ENCODE data around the gene RRP1B. TPM values are rescaled to one million over a fixed set of nuclear protein-coding genes. Genes with fewer than 3 reads are reported as not detected.
A peak's percentile ranks its signal among the peaks of the same experiment; 100 is the strongest.

Gene RRP1B
- total and polyA plus RNA-seq, 8 donors = 16.0 to 33.3 (median 28.2) TPM

GRCh38 chr21:43634618-43635017, 24.7 kb upstream of the RRP1B start:
- Histone ChIP-seq H3K36me3 (peaks cover 0 to 3% of the 10 kb centered on the region in 2 donors), H3K27me3 (no peaks in the 10 kb centered on the region), H3K4me3 (no peak overlapping the region), H3K27ac (no peak overlapping the region), H3K9me3 (no peaks in the 10 kb centered on the region), H3K4me1 (no peaks in the 10 kb centered on the region)
- ATAC-seq (no peak), DNase-seq (no peak)
- intact Hi-C loops (cut with DNase I) = no loop called here
- no peak for TF ChIP-seq CTCF (IDR thresholded peaks at IDR 0.05)

GRCh38 chr21:43635436-43635835, 23.9 kb upstream of the RRP1B start:
- Histone ChIP-seq H3K4me3 (no peak overlapping the region), H3K27me3 (no peaks in the 10 kb centered on the region), H3K9me3 (no peaks in the 10 kb centered on the region), H3K4me1 (peaks cover 0 to 6% of the 10 kb centered on the region in 2 donors), H3K27ac (no peak overlapping the region), H3K36me3 (peaks cover 0 to 3% of the 10 kb centered on the region in 2 donors)
- DNase-seq = no peak
- intact Hi-C loops (cut with DNase I) = no loop called here
- no peak for ATAC-seq
- TF ChIP-seq CTCF (IDR thresholded peaks at IDR 0.05) = no peak

GRCh38 chr21:43637530-43638158, 21.7 kb upstream of the RRP1B start:
- no peaks in the 10 kb centered on the region for H3K27me3 ChIP-seq
- intact Hi-C loops (cut with DNase I) = no loop called here
- no peaks in the 10 kb centered on the region for H3K36me3 ChIP-seq
- DNase-seq (no peak), ATAC-seq (no peak)
- peaks cover 0 to 6% of the 10 kb centered on the region in 2 donors for H3K4me1 ChIP-seq
- no peak overlapping the region for H3K4me3 ChIP-seq
- no peaks in the 10 kb centered on the region for H3K9me3 ChIP-seq
- TF ChIP-seq CTCF (IDR thresholded peaks at IDR 0.05) = no peak
- H3K27ac ChIP-seq = no peak overlapping the region

GRCh38 chr21:43639470-43640353, 19.6 kb upstream of the RRP1B start:
- H3K4me3 ChIP-seq = no peak overlapping the region
- DNase-seq (peak in 2 of 4 donors; percentile 71 to 76), ATAC-seq (peak; percentile 62)
- no peak for TF ChIP-seq CTCF (IDR thresholded peaks at IDR 0.05)
- intact Hi-C loops (cut with DNase I) = no loop called here
- H3K4me1 ChIP-seq = peaks cover 0 to 6% of the 10 kb centered on the region in 2 donors
- H3K9me3 ChIP-seq = no peaks in the 10 kb centered on the region
- no peaks in the 10 kb centered on the region for H3K36me3 ChIP-seq
- no peak overlapping the region for H3K27ac ChIP-seq
- no peaks in the 10 kb centered on the region for H3K27me3 ChIP-seq

GRCh38 chr21:43640400-43640799, 19.0 kb upstream of the RRP1B start:
- Histone ChIP-seq H3K36me3 (no peaks in the 10 kb centered on the region), H3K27me3 (no peaks in the 10 kb centered on the region), H3K4me1 (peaks cover 0 to 10% of the 10 kb centered on the region in 2 donors), H3K4me3 (no peak overlapping the region), H3K27ac (no peak overlapping the region), H3K9me3 (no peaks in the 10 kb centered on the region)
- no peak for TF ChIP-seq CTCF (IDR thresholded peaks at IDR 0.05)
- ATAC-seq (peak; percentile 9), DNase-seq (no peak)
- intact Hi-C loops (cut with DNase I) = no loop called here

Measured in left lung (tissue), 10 donors.